Upper lobe of left lung (tissue), 4 donors: ENCODE data around the gene MLXIPL.

Experiments used
- EP300 ChIP-seq, 4 donors: sonication (generic); formaldehyde crosslinking; IDR thresholded peaks; one replicate each; pipeline ENCODE4 v1.5.1; 2017; ENCODE audit warnings: antibody characterized with exemption in 4 of 4, control low read depth in 2 of 4
- POLR2A ChIP-seq, 4 donors: fragments of 450-650 bp; IDR thresholded peaks; one replicate each; pipeline ENCODE4 v1.5.1; 2016 to 2017; ENCODE audit warnings: antibody characterized with exemption in 4 of 4, mild to moderate bottlenecking in 2 of 4
- POLR2AphosphoS5 ChIP-seq, 2 donors: sonication (generic); formaldehyde crosslinking; IDR thresholded peaks; one replicate each; pipeline ENCODE4 v1.5.1; 2017; ENCODE audit warnings: antibody characterized with exemption in 2 of 2
- TF ChIP-seq, protein P1 (sequence below), 6 experiments: fragments of 450-650 bp in 4 of 6; fragments of 200-600 bp in 2 of 6; sonication (generic) in 2 of 6; IDR thresholded peaks; one replicate each; pipeline ENCODE4 v1.5.1; 2016 to 2019; ENCODE audit warnings: antibody characterized with exemption in 6 of 6

DNA sequence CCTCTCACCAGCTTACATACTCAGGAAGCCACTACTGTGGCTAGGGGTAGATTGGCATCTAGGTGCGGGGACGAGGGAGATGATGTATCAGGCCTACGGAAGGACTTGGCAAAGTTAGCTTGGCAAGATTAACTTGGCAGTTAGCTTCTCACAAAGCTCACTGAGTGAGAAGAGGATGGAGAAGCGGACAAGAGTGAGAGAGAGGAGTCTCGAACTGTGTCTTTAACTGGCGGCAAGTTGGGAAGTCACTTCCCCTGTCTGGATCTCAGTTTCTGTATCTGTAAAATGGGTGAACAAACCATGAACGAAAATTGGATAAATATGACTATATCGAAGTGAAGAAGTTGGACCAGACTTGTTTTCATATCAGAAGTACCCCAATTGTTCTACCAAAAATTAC lies 9.5 kb upstream of the MLXIPL start:
- TF ChIP-seq, protein P1, sequence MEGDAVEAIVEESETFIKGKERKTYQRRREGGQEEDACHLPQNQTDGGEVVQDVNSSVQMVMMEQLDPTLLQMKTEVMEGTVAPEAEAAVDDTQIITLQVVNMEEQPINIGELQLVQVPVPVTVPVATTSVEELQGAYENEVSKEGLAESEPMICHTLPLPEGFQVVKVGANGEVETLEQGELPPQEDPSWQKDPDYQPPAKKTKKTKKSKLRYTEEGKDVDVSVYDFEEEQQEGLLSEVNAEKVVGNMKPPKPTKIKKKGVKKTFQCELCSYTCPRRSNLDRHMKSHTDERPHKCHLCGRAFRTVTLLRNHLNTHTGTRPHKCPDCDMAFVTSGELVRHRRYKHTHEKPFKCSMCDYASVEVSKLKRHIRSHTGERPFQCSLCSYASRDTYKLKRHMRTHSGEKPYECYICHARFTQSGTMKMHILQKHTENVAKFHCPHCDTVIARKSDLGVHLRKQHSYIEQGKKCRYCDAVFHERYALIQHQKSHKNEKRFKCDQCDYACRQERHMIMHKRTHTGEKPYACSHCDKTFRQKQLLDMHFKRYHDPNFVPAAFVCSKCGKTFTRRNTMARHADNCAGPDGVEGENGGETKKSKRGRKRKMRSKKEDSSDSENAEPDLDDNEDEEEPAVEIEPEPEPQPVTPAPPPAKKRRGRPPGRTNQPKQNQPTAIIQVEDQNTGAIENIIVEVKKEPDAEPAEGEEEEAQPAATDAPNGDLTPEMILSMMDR (IDR thresholded peaks at IDR 0.05) = no peak
- TF ChIP-seq EP300 (IDR thresholded peaks at IDR 0.05) (no peak), POLR2AphosphoS5 (IDR thresholded peaks at IDR 0.05) (no peak), POLR2A (IDR thresholded peaks at IDR 0.05) (no peak)
